Epithelial cell of proximal tubule (primary cell): ENCODE results near the gene ABLIM2. TPM values are rescaled to one million over a fixed set of nuclear protein-coding genes. Genes with fewer than 3 reads are reported as not detected.

Experiments used
- DNase-seq: peaks from one replicate; pipeline ENCODE4 v3.0.0-alpha.2; 2011; ENCODE audit warnings: low read depth
- H3K4me3 ChIP-seq: 2 replicates; pipeline ENCODE4 v1.5.1; 2011; ENCODE audit warnings: low read depth, mild to moderate bottlenecking, low read length
- CTCF ChIP-seq: conservative IDR thresholded peaks from 2 replicates; pipeline ENCODE4 v1.5.1; 2012; ENCODE audit warnings: low read depth, mild to moderate bottlenecking, low read length
- total RNA-seq: library from RNA; depleted of rRNA; stranded (reverse); fragments of >200 nt; gene quantifications from 2 replicates; pipeline ENCODE4 v1.2.3, GENCODE V29; 2015

ABLIM2 gene
- total RNA-seq, 1 donor from 2014 or later, result 1.0 TPM

- DNase-seq, result no peak
- no peak overlapping the region for H3K4me3 ChIP-seq
- no peak for TF ChIP-seq CTCF
Observed at GRCh38 chr4:8184061-8184460, 25.4 kb upstream of the ABLIM2 start.

GRCh38 chr4:8182858-8183725 lies 24.5 kb upstream of the ABLIM2 start:
- H3K4me3 ChIP-seq, result no peak overlapping the region
- no peak for TF ChIP-seq CTCF
- no peak for DNase-seq

GRCh38 chr4:8182294-8182693 lies 23.7 kb upstream of the ABLIM2 start:
- DNase-seq, result no peak
- no peak overlapping the region for H3K4me3 ChIP-seq
- no peak for TF ChIP-seq CTCF

GRCh38 chr4:8181844-8182243 lies 23.2 kb upstream of the ABLIM2 start:
- DNase-seq, result no peak
- no peak for TF ChIP-seq CTCF
- no peak overlapping the region for H3K4me3 ChIP-seq

GRCh38 chr4:8181119-8181518 lies 22.5 kb upstream of the ABLIM2 start:
- no peak for DNase-seq
- TF ChIP-seq CTCF, result no peak
- H3K4me3 ChIP-seq, result no peak overlapping the region

GRCh38 chr4:8180310-8181093 lies 21.9 kb upstream of the ABLIM2 start:
- H3K4me3 ChIP-seq, result no peak overlapping the region
- DNase-seq, result no peak
- TF ChIP-seq CTCF, result no peak
